ENCODE data around the gene KLK2. TPM values are rescaled to one million over a fixed set of nuclear protein-coding genes. Genes with fewer than 3 reads are reported as not detected.

KLK2 gene
- total RNA-seq, 1 donor from 2014 or later: not detected

- no peaks in the 10 kb centered on the region for H3K36me3 ChIP-seq
- TF ChIP-seq, protein P1, sequence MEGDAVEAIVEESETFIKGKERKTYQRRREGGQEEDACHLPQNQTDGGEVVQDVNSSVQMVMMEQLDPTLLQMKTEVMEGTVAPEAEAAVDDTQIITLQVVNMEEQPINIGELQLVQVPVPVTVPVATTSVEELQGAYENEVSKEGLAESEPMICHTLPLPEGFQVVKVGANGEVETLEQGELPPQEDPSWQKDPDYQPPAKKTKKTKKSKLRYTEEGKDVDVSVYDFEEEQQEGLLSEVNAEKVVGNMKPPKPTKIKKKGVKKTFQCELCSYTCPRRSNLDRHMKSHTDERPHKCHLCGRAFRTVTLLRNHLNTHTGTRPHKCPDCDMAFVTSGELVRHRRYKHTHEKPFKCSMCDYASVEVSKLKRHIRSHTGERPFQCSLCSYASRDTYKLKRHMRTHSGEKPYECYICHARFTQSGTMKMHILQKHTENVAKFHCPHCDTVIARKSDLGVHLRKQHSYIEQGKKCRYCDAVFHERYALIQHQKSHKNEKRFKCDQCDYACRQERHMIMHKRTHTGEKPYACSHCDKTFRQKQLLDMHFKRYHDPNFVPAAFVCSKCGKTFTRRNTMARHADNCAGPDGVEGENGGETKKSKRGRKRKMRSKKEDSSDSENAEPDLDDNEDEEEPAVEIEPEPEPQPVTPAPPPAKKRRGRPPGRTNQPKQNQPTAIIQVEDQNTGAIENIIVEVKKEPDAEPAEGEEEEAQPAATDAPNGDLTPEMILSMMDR (IDR thresholded peaks at IDR 0.05): no peak
- H3K27me3 ChIP-seq: no peaks in the 10 kb centered on the region
- intact Hi-C loops (cut with DNase I): no loop called here
- no peaks in the 10 kb centered on the region for H3K4me1 ChIP-seq
- H3K9me3 ChIP-seq: no peaks in the 10 kb centered on the region
- no peak for DNase-seq (ENCODE audit: low spot score in 2 of 2)
- H3K27ac ChIP-seq: no peak overlapping the region
- H3K4me3 ChIP-seq: no peak overlapping the region
These were observed 42.2 kb upstream of the KLK2 start for GRCh38 chr19:50831026-50831396.

- no peak for DNase-seq (ENCODE audit: low spot score in 2 of 2)
- Histone ChIP-seq H3K4me3 (no peak overlapping the region), H3K27ac (no peak overlapping the region), H3K4me1 (no peaks in the 10 kb centered on the region), H3K27me3 (no peaks in the 10 kb centered on the region), H3K36me3 (no peaks in the 10 kb centered on the region), H3K9me3 (no peaks in the 10 kb centered on the region)
- TF ChIP-seq, protein P1 (IDR thresholded peaks at IDR 0.05): no peak
- intact Hi-C loops (cut with DNase I): no loop called here
These were observed 40.6 kb upstream of the KLK2 start for GRCh38 chr19:50832666-50833065.

DNA sequence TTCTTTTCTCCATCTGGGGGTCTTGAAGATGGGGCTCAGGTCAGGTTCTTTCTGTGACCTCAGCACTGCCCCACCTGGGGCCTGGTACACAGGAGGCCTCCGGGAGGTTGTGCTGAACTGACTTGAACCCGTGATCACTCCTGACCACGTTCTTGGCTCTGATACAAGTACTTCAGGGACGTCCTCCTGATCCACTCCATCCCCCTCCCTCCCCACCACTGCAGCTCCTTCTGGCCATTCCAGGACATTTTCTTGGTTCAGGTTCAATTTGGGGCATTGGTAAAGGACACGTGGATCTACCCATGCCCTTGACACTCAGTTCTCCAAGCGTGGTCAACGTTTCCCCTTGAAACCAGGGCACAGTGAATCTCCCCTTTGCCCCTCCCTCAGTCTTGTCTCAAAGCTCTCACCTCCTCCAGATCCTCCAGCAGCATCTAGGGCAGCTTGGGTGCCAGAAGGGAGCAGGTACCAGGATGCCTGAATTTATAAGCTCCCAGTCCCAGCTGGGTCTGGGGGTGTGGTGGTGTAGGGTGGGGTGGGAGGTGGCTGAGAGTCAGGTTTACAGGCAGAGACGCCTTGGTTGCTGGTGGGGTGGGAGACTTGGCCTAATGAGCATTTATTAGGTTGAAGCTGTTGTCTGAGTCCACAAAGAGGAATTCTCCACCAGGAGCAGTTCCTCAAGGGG lies 40.0 kb upstream of the KLK2 start, which contains the start of gene KLK15:
Gene KLK15 (minus strand): TSS at position 458 of the 685 bp plus-strand sequence. CDS start 2,082 bp downstream, outside the sequence.
- intact Hi-C loops (cut with DNase I): no loop called here
- TF ChIP-seq, protein P1 (IDR thresholded peaks at IDR 0.05): no peak
- no peak for DNase-seq (ENCODE audit: low spot score in 2 of 2)
- Histone ChIP-seq H3K27me3 (no peaks in the 10 kb centered on the region), H3K27ac (no peak within 1 kb of the TSS), H3K36me3 (no peaks in the 10 kb centered on the region), H3K9me3 (no peaks in the 10 kb centered on the region), H3K4me1 (no peaks in the 10 kb centered on the region), H3K4me3 (no peak within 1 kb of the TSS)

- intact Hi-C loops (cut with DNase I): no loop called here
- Histone ChIP-seq H3K36me3 (no peaks in the 10 kb centered on the region), H3K9me3 (no peaks in the 10 kb centered on the region), H3K4me3 (no peak overlapping the region), H3K4me1 (no peaks in the 10 kb centered on the region), H3K27me3 (no peaks in the 10 kb centered on the region), H3K27ac (no peak overlapping the region)
- DNase-seq (ENCODE audit: low spot score in 2 of 2): no peak
- TF ChIP-seq, protein P1 (IDR thresholded peaks at IDR 0.05): no peak
These were observed 39.5 kb upstream of the KLK2 start for GRCh38 chr19:50833802-50834167.

DNA sequence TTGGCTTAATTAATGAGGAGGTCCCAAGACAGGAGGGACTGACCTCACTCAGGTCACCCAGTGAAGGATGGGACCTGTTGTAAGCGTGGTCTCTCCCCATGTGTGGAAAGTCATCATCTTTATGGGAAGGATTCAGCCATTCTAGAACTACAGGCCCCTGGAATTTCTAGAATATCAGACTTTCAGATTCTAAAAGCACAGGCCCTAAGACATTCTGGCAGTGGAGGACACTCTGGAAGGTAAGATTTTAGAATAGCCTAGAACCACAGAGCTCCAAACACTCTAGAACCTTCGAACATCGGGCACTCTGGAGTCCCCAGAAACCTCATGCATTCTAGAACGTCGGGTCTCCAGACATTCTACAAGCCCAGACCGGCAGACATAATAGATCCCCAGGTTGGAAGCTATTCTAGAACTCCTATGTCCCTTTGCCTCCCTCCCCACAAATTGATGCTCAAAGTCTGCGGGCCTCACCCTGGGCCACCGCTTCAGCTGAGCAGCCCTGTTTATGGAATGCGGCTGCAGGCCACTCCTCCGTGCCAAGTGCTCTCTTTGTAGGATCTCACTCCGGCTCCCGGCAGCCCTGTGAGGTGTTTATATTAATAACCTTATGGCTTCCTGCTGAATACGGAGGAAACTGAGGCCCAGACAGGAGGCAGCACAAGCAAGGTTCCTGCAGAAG lies 38.0 kb upstream of the KLK2 start:
- intact Hi-C loops (cut with DNase I): no loop called here
- TF ChIP-seq, protein P1 (IDR thresholded peaks at IDR 0.05): no peak
- Histone ChIP-seq H3K27me3 (no peaks in the 10 kb centered on the region), H3K4me3 (peak overlapping the region; percentile 57 to 64), H3K9me3 (no peaks in the 10 kb centered on the region), H3K4me1 (no peaks in the 10 kb centered on the region), H3K27ac (no peak overlapping the region), H3K36me3 (no peaks in the 10 kb centered on the region)
- no peak for DNase-seq (ENCODE audit: low spot score in 2 of 2)
